HG03442 (cell line): ENCODE measurements around the gene TCF12.

Experiments used
- ATAC-seq: cut with Tn5 transposase; IDR thresholded peaks from one replicate; pipeline ENCODE4 v1.9.1; 2021; ENCODE audit warnings: mild to moderate bottlenecking, moderate library complexity; ENCODE audit not compliant: unreplicated experiment

The TCF12 gene

DNA sequence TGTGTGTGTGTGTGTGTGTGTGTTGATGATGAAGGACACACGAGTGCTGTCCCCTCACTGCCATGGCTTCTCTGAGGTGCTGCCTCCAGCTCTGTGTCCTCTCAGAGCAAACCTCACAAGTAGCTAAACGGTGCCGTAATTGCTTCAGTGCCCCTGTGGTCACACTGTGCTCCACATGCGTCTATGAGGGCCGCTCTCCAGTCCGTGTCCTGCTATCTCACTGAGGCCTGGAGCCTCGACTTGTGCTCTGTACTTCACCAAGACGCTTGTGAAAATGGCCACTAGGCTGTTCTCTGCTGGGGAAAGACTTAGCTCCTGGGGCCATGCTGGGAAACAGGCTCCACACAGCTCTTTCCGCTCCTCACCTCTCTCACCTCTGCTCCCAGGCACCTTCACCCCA, 392.4 kb downstream of the TCF12 start:
- ATAC-seq, result no peak

DNA sequence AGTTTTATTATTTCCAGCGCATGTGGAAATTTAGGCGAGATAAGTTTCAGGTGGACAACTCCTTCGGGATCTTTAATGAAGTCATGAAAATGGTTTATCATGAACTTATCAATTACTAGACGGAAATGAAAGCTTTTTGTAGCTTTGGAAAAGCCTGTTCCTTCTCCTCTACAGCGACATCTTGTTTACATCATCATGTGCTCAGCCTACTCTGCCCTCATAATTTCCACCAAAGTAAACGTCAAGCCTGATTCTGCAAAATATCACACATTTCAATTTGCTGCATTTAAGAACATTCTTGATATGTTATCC, 393.5 kb downstream of the TCF12 start:
- ATAC-seq, result no peak

DNA sequence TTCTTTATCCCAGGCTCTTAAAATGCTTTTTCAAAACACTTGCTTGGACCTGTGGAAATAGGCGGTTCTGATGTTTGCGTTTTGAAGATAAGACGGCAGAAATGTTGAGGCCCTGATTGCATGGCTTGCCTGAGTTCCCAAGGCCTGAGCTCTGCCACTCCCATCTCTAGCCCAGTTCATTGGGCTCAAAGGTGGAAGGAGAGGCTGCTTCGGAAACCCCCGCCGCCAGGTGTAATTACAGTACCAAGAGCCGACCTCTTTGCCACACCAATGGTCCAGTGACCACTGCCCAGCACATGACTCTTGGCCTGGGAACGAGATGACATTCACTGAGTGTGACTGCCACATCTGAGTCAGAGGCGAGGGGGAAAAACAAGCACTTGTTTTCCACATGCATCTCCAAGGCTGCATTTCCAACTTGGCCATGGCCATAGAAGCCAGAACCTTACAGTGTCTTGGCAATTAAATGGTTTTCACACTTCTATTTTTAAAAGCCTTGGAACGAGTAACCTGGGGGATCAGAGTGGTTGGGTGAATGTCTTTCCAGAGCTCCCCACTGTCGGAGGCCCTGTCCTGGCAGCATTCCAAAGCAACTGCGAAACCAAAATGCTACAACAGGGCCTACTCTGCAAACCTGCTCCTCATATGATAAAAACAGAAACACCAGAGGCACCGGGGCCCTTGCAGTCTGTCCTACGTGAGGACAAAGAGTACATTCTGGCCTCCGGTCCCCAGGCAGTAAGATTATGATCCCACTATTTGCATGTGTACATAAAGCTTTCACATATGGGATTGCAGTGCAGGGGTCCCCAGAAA, 394.1 kb downstream of the TCF12 start:
- ATAC-seq, result no peak

GRCh38 chr15:57313134-57313483, 394.7 kb downstream of the TCF12 start:
- ATAC-seq, result no peak

DNA sequence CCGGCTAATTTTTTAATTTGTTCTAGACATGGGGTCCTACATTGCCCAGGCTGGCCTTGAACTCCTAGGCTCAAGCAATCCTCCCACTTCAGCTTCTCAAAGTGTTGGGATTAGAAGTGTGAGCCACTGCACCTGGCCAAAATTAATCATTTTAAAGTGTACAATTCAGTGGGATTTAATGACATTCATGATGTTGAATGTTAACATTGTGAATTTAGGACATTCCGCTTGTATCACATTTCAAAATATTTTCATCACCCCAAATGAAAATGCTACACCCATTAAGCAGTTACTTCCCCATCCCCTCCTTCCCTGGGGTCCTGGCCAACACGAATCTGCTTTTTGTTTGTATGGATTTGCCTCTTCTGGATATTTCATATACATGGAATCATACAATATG, 395.8 kb downstream of the TCF12 start:
- no peak for ATAC-seq

GRCh38 chr15:57316451-57316850, 398.0 kb downstream of the TCF12 start:
- ATAC-seq, result no peak

DNA sequence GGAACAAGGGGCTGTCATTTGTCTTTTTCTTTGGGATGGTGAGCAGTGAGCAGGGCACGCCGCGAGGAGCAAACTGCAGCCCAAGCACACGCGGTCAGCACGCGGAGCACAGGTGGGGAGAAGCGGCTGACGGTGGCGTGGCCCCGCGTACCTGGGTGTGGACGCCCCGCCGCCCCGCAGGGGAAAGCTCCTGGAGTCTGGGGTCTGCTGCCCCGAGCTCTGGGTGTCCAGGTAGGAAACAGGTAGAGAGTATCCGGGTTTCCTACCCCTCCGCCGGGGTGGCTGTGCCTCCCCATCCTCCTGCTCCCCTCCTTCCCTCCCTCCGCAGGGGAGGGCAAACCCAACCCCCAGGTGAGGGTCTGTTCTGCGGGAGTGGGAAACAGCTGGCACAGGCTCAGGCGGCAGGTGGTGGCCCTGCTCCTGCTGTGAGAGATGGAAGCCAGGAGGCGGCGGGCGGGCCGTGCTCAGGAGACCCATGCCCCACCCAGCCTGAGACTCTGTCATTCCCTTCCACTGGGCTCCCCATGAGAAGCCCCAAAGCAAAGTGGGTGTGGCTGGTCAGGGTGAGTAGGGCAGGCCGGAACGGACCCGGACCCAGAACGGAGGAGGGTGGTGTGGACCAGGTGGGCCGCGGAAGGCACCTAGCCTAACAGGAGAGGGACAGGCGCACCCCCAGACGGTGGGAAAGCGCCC, 400.9 kb downstream of the TCF12 start:
- ATAC-seq, result no peak

- ATAC-seq, result no peak
Measured at GRCh38 chr15:57319919-57320560, 401.6 kb downstream of the TCF12 start.

DNA sequence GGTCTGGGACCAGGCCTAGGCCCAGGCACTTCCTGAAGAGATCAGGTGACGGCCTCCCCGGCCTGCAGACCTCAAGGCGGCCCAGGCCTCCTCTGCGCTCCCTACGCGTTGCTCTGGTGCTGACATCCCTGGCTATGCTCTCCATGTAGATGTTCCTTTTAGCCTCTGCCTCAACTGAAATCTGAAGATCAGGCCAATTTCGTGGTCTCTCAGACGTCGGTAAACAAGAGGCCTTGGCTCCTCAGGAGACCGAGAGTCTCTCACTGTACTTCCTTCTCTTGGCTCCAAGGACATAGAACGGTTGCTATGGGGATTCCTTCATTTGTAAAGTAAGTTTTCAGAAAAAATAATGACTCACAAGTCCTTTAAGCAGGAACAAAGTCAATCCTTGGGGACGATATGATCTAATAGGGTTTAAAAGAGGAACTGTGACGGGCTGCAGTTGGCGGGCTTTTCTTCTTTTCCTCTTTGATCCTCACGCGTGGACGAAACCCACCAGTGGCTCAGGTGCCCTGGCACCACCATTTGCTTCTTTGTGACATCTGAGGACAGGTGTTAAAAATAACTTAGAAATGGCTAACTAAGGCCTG, 402.3 kb downstream of the TCF12 start:
- no peak for ATAC-seq

DNA sequence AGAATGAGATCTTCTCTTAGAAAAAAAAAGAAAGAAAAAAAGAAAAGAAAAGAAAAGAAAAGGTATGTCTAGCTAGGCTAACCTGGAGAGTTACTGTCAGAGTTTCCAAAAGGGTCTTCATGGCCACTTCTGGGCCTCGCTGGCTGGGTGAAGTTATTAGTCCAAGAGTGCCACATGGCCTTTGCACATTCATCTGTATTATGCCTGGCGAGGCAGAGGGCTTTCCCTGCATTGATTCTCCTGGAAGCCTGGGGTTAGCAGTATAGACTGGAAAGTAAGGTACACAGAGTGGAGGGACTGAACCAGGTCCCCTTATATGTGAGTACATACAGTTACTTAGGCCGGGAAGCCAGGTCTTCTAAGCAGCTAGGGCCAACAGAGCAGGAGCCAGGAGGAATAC, 403.0 kb downstream of the TCF12 start:
- ATAC-seq, result no peak

GRCh38 chr15:57321973-57322601, 403.6 kb downstream of the TCF12 start:
- no peak for ATAC-seq

- ATAC-seq, result no peak
Measured at GRCh38 chr15:57322602-57323250, 404.3 kb downstream of the TCF12 start.

DNA sequence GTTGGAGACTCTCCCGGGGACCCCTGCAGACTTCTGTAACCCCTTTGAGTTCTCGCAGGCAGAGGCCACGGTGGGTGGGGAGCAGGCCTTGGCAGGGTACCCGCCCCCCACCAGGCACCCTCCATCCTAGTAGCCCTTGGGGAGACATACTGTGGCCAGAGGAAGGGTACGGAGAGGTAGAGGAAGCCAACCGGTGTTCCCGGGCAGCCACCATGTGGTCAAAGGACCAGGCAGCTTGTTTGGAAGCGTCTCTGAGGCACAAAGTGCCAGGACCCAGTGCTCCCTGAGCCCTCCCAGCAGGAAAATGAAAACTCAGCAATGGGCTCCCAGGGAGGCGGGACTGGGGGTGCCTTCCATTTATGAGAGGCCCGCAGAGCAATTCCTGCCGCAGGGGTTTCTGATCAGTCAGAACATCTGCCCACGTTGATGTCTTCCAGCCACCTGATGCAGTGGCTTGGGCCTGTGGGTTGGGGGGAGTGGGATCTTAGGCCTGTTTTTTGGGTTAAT, 404.9 kb downstream of the TCF12 start:
- no peak for ATAC-seq

GRCh38 chr15:57323806-57324589, 405.6 kb downstream of the TCF12 start:
- no peak for ATAC-seq

DNA sequence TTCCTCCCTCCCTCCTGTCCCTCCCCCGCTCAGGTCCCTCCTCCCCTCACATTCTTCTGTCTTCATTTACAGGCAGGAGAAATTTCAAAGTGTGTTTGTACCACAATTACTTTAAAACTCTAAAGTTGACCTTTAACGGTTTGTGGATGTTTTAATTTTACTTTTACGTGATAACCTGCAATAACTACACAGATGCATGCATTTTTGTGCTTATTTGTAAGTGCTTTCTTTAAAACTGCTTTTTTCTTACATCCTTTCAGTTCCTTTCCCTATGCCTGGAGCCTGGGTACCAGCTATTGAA, 406.1 kb downstream of the TCF12 start:
- ATAC-seq, result no peak

- no peak for ATAC-seq
Measured at GRCh38 chr15:57324944-57325679, 406.7 kb downstream of the TCF12 start.

- ATAC-seq, result no peak
Measured at GRCh38 chr15:57326196-57326595, 407.8 kb downstream of the TCF12 start.

- no peak for ATAC-seq
Measured at GRCh38 chr15:57327985-57328471, 409.6 kb downstream of the TCF12 start.

DNA sequence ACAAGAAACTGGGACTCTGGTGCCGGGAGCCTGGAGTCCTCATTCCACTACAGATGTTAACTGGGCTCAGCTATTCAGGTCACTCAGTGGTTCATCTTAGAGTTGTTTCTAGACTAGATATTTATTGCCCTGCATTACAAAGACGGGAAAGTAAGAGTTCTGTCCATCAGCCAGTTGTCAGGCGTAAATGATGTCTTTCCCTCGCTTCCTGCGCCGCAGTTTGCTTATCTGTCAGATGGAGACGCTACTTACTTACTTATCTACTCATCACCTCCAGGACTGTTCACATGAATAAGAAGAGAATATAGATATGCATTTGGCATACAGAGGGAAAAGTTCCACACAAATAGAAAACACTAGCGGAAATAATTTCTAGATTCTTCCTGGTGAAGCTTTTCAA, 410.0 kb downstream of the TCF12 start:
- ATAC-seq, result no peak
